Left cardiac atrium (tissue), 4 donors: ENCODE results near the gene FNDC7. TPM values are rescaled to one million over a fixed set of nuclear protein-coding genes. Genes with fewer than 3 reads are reported as not detected.
"Not testable (repeated sequence)": the region's sequence is repeated elsewhere in the genome, so short reads cannot be mapped to it uniquely, and the experiment has no call there.

Experiments
- ATAC-seq, 2 donors: fragments of 200-7000 bp; cut with Tn5 transposase; one replicate each; pipeline ENCODE4 v1.9.1; 2020; ENCODE audit warnings: mild to moderate bottlenecking in 2 of 2, moderate library complexity in 2 of 2
- DNase-seq: peaks from one replicate; pipeline ENCODE4 v3.0.0-alpha.2; 2020
- intact Hi-C, 2 donors: fragments of 100-400 bp; cut with DNase I; formaldehyde crosslinking; loops; one replicate each; pipeline versions ENCODE4 v1.14.1 to v1.15.1; 2022 to 2023
- total RNA-seq, 2 donors: library from RNA; stranded (reverse); fragmentation: NEBNext Ultra II Directional; extraction: Animal tissue kit (Norgen Biotek cat#: 25700); gene quantifications; one replicate each; pipeline ENCODE4 v1.2.1, GENCODE V29; 2021
- donor health status: DM: no; HTN: yes; CAD: no.
- donor health status: DM: no; HTN: yes; CAD: no; lungs with severe emphysema.
- donor health status: DM: yes; HTN: yes; CAD: no.
- donor health status: Dilated cardiomyopathy.

Gene FNDC7
- total RNA-seq, 2 donors from 2014 or later, result not detected

DNA sequence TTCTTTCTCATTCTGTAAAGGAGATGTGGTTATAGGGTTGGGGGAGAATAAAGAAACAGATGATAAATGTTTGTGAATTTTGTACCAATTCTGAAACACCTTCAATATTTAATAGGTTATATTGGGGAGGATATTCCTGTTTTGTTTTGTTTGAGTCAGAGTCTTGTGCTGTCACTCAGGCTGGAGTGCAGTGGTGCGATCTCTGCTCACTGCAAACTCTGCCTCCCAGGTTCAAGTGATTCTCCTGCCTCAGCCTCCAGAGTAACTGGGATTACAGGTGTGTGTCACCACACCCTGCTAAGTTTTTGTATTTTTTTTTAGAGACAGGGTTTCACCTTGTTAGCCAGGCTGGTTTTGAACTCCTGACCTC lies 68.9 kb downstream of the FNDC7 start:
- ATAC-seq, intact Hi-C loops, DNase-seq: not testable (repeated sequence)

DNA sequence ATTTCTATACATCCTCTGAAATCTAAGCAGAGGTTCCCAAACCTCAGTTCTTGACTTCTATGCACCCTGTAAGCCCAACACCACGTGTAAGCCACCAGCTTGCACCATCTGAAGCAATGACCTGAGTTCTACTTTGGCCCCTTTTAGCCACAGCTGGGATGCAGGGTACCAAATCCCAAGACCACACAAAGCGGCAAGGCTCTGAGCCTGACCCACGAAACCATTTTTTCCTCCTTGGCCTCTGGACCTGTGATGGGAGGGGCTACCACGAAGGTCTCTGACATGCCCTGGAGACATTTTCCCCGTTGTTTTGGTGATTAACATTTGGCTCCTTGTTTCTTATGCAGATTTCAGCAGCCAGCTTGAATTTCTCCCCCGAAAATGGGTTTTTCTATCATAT lies 72.6 kb downstream of the FNDC7 start:
- DNase-seq (no peak), ATAC-seq (no peak)
- intact Hi-C loops, result no loop called here

DNA sequence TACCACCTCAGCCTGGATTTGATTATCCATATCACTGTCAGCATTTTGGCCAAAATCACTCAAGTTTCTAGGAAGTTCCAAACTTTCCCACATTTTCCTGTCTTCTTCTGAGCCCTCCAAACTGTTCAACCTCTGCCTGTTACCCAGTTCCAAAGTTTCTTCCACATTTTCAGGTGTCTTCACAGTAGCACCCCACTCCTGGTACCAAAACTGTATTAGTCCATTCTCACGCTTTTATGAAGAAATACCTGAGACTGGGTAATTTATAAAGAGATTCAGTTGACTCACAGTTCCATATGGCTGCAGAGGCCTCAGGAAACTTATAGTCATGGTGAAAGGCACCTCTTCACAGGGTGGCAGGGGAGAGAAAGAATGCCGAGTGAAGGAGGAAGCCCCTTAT lies 73.2 kb downstream of the FNDC7 start:
- intact Hi-C loops, result no loop called here
- ATAC-seq, result no peak

DNA sequence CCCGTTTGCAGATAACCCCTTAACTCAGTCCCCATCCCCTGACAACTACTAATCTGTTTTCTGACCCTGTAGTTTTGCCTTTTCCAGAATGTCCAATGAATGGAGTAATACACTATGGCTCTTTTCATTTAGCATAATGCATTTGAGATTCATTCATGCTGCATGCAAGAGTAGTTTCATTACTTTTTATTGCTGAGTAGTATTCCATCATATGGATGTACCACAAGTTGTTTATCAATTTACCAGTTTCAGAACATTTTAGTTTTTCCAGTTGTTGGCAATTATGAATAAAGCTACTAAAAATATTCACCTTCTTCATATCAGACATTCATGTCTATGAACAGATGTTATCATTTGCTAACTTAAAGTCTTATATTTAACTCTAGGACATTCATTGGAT lies 79.1 kb downstream of the FNDC7 start:
- ATAC-seq (no peak), DNase-seq (no peak)
- intact Hi-C loops, result no loop called here

More for the DNA sequence above, 73.2 kb downstream of the FNDC7 start:
- DNase-seq, result no peak

Other genes starting within 250 kb of the FNDC7 start
- 1 to 10 TPM; 8.5 to 9.9 TPM for gene EEIG2, start 152.8 kb upstream of the FNDC7 start, total RNA-seq
- 1 to 10 TPM; 2.0 to 3.3 TPM for gene HENMT1, start 51.8 kb upstream of the FNDC7 start, total RNA-seq
- gene PRPF38B, start 20.6 kb upstream of the FNDC7 start, total RNA-seq, result 10 to 100 TPM; 18.9 to 22.6 TPM
- 10 to 100 TPM; 27.7 to 30.4 TPM for gene STXBP3, start 33.8 kb downstream of the FNDC7 start, total RNA-seq
- gene AKNAD1, start 144.2 kb downstream of the FNDC7 start, total RNA-seq, result not detected
- 10 to 100 TPM in 1 of 2 donors, 1 to 10 TPM in 1; 9.9 to 11.8 TPM for gene GPSM2, start 164.1 kb downstream of the FNDC7 start, total RNA-seq